ENCODE measurements around the gene SCN5A.

- TF ChIP-seq E2F1 (CRISPR knock-in tag; IDR thresholded peaks at IDR 0.05) (no peak), ZFP36 (IDR thresholded peaks at IDR 0.05; ENCODE audit: borderline replicate concordance, low read depth, low read length, partially characterized antibody) (no peak), ZBTB8A (CRISPR knock-in tag; IDR thresholded peaks at IDR 0.05; ENCODE audit: borderline replicate concordance, low read depth) (no peak)
Observed at GRCh38 chr3:38509732-38510131, 139.8 kb downstream of the SCN5A start.
